ENCODE measurements around the gene GSK3B.

GRCh38 chr3:119934249-119934648 is 160.0 kb downstream of the GSK3B start:
- TF ChIP-seq POLR2A (IDR thresholded peaks at IDR 0.05; ENCODE audit: low read depth, low read length) = no peak
- TF ChIP-seq, protein P1, sequence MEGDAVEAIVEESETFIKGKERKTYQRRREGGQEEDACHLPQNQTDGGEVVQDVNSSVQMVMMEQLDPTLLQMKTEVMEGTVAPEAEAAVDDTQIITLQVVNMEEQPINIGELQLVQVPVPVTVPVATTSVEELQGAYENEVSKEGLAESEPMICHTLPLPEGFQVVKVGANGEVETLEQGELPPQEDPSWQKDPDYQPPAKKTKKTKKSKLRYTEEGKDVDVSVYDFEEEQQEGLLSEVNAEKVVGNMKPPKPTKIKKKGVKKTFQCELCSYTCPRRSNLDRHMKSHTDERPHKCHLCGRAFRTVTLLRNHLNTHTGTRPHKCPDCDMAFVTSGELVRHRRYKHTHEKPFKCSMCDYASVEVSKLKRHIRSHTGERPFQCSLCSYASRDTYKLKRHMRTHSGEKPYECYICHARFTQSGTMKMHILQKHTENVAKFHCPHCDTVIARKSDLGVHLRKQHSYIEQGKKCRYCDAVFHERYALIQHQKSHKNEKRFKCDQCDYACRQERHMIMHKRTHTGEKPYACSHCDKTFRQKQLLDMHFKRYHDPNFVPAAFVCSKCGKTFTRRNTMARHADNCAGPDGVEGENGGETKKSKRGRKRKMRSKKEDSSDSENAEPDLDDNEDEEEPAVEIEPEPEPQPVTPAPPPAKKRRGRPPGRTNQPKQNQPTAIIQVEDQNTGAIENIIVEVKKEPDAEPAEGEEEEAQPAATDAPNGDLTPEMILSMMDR (IDR thresholded peaks at IDR 0.05; ENCODE audit: extremely low read depth in 1 of 2, insufficient read depth in 1 of 2, low read depth in 1 of 2, low read length in 2 of 2) = no peak
- no peak for TF ChIP-seq EZH2 (IDR thresholded peaks at IDR 0.05; ENCODE audit: borderline replicate concordance, low read depth, low read length, severe bottlenecking)
- TF ChIP-seq FOS (IDR thresholded peaks at IDR 0.05; ENCODE audit: borderline replicate concordance, insufficient read depth, low read length) = no peak
- no peak for TF ChIP-seq MYC (IDR thresholded peaks at IDR 0.05; ENCODE audit: low read depth, low read length)
- TF ChIP-seq, protein P2, sequence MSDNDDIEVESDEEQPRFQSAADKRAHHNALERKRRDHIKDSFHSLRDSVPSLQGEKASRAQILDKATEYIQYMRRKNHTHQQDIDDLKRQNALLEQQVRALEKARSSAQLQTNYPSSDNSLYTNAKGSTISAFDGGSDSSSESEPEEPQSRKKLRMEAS (IDR thresholded peaks at IDR 0.05; ENCODE audit: insufficient read depth, insufficient read length) = no peak
- TF ChIP-seq POLR2AphosphoS5 (IDR thresholded peaks at IDR 0.05; ENCODE audit: insufficient read depth, low read depth, low read length) = no peak
